Measurements from ENCODE around the gene HSD3B1.

- TF ChIP-seq CTCF (IDR thresholded peaks at IDR 0.05 in 2 of 3, conservative IDR thresholded peaks at IDR 0.05 in 1 of 3; ENCODE audit: insufficient read depth in 2 of 3, low read depth in 1 of 3, low read length in 3 of 3), result no peak
- no peak for TF ChIP-seq JUND (IDR thresholded peaks at IDR 0.05; ENCODE audit: borderline replicate concordance, low read depth, low read length)
- TF ChIP-seq JUND (tag; IDR thresholded peaks at IDR 0.05; ENCODE audit: borderline replicate concordance, low read depth, low read length), result no peak
- TF ChIP-seq RERE (CRISPR knock-in tag; IDR thresholded peaks at IDR 0.05; ENCODE audit: borderline replicate concordance), result no peak
Measured at GRCh38 chr1:119488216-119488615, 18.8 kb upstream of the HSD3B1 start.
